Stimulated activated CD8-positive, alpha-beta memory T cell treated with anti-CD3 and anti-CD28 coated beads, Interleukin-15, amount 100 ng/mL, for 48 hours (primary cell): ENCODE data around the gene KRTAP12-1.
"Not testable (repeated sequence)": the region's sequence is repeated elsewhere in the genome, so short reads cannot be mapped to it uniquely, and the experiment has no call there.

Experiments used
- DNase-seq, 2 donors: peaks; one replicate each; pipeline ENCODE4 v3.0.0-alpha.2; 2020; ENCODE audit warnings: low read depth in 2 of 2

Gene KRTAP12-1

DNA sequence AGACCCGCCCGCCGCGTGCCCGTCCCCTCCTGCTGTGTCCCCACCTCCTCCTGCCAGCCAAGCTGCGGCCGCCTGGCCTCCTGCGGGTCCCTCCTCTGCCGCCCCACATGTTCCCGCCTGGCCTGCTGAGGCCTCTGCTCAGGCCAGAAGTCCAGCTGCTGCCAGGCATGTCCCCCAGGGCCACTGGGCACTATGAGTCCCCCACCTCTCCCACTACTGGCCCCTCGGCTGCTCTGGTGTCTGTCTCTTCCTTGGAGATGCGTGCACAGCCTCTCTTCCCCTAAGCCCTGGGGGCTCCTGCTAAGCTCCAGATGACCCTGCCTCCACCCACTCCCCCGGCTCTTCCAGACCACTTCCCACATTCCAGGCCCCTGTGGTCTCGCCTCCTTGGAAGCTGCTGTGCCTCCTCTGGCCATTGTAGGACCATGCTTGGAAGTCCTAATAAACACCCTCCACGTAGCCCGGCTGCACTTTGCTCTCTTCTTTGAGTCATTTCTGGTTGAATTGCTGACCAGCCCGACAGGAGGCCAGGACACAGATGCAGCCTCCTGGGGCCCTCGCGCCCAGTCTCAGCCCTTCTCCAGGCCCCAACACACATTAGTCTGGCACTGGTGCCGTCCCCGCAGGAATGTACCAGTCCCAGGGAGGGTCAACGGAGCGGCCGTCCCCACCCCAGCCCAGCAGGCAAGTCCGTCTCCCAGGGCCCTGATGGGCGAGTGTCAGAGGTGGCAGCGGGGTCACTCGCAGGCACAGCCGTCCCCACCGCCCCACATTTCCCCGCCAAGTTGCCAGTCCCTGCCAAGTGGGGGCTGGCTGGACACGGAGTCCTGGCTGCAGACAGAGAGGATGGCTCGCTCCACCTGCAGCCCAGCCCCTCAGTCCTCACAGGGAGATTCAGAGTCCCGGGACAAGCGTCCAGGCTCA lies 16.1 kb upstream of the KRTAP12-1 start:
- DNase-seq = no peak

DNA sequence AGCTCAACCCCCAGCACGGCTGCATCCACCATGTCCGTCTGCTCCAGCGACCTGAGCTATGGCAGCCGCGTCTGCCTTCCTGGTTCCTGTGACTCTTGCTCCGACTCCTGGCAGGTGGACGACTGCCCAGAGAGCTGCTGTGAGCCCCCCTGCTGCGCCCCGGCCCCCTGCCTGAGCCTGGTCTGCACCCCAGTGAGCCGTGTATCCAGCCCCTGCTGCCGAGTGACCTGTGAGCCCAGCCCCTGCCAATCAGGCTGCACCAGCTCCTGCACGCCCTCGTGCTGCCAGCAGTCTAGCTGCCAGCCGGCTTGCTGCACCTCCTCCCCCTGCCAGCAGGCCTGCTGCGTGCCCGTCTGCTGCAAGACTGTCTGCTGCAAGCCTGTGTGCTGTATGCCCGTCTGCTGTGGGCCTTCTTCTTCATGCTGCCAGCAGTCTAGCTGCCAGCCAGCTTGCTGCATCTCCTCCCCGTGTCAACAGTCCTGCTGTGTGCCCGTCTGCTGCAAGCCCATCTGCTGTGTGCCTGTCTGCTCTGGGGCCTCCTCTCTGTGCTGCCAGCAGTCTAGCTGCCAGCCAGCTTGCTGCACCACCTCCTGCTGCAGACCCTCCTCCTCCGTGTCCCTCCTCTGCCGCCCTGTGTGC lies 15.3 kb upstream of the KRTAP12-1 start, which contains the start of gene KRTAP10-12:
KRTAP10-12 (plus strand) TSS at position 1 of the 639 bp plus-strand sequence; CDS start at position 31, 30 bp downstream.
- DNase-seq = not testable (repeated sequence)

DNA sequence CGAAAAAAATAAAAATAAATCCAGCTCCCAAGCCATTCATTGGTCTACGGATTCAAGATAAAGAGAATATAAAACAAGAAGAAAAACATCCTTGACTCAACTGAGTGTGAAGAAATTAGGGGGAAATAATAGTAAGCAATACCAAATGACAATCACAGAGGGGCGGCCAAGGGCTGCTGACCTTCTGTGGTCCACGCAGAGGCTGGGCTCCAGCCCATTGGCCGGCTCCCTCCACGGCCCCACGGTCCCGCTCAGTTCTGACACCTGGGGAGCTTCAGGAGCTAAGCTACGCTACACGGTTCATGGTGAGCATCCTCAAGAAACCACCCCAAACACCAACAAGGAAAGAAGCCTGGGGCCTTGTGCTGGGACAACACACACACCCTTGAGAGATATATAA lies 14.6 kb upstream of the KRTAP12-1 start:
- no peak for DNase-seq

DNA sequence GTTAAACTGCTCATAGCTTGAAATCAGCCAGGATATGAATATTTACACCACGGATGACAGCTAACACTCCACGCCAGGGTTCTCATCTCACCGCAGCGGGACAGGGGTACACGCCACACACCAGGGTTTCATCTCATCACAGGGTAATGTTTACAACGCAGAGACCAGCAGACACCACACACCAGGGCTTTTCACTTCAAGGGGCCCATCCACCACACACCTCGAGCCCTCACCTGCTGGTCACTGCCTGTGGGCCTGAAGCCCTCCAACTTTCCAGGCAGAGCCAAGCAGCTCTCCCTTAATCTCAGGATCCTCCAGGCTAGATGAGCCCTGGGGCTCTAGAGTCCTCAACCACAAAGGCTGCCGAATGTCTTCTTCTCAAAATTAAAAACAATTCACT lies 13.7 kb upstream of the KRTAP12-1 start:
- DNase-seq = no peak

DNA sequence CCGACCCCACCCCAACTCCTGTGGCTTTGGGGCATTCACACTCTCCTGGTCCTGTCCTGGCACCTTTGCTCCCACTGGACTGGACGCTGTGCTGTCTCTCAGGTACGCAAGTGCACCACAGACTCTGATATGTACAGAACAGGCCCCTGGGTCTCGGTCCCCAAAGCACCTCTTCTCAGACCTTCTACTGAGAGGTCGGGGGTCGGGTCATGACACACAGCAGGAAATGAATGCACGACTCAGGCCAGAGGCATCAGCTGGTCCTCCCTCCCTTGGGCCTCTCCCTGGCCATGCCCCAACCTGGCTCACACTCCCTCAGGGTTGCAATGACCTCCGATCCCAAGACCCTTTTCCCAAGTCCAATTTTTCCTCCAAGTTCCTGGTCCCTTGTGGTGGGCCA lies 13.2 kb upstream of the KRTAP12-1 start:
- DNase-seq = no peak

DNA sequence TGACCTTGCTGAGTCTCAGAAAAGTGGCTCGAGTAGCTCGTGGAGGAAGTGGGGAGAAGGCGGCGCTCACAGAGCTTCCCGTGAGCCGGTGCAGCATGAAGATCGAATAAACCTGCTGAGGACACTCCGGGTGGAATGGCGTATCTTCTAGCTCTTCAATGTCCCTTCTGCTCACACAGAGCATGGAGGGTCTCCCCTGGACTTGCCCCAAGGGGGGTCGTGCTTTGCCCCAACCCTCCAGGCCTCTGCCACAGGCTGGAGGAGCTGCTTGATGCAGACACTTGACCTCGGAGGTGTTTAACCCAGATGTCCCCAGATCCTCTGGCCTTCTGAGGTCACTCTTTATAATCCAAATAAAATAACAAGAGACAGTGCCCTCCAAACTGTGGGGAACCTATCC lies 12.8 kb upstream of the KRTAP12-1 start:
- DNase-seq = no peak

DNA sequence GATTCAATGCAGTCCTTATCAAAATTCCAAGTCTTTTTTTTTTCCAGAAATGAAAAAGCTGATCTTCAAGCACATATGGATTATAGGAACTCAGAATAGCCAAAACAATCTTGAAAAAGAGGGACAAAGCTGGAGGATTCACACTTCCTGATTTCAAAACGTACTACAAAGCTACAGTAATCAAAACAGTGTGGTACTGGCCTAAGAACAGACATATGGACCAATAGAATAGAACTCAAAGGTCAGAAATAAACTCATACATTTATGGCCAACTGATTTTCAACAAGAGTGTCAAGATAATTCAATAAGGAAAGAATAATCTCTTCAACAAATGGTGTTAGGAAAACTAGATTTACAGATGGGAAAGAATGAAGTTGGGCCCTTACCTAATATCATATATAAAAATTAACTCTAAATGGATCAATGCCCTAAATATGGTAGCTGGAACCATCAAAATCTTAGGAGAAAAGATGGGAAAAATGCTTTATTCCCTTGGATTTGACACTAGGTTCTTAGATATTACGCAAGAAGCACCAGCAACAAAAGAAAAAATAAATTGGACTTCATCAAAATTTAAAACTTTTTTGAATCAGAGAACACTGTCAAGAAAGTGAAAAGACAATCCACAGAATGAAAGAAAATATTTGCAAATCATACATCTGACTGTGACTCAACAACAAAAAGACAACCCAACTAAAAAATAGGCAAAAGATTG lies 11.0 kb upstream of the KRTAP12-1 start:
- no peak for DNase-seq

DNA sequence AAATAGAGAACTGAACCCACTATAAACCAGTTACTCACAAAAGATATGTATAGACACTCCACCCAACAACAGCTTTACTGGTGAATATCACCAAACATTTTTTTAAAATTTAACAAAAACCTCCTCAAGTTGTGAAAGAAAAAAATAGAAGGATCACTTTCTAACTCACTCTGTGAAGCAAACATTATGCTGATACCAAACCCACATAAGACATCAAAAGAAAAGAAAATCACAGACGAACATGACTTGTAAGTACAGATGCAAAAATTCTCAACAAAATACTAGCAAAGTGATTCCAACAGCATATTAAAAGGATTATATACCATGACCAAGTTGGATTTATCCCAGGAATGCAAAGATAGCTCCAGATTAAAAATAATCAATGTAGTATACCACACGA lies 9.7 kb upstream of the KRTAP12-1 start:
- no peak for DNase-seq

DNA sequence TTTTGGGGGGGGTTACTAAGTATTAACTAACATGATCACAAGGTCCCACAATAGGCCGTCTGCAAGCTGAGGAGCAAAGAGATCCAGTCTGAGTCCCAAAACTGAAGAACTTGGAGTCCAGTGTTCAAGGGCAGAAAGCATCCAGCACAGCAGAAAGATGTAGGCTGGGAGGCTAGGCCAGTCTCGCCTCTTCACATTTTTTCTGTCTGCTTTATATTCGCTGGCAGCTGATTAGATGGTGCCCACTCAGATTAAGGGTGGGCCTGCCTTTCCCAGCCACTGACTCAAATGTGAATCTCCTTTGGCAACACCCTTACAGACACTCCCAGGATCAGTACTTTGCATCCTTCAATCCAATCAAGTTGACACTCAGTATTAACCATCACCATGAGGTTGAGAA lies 7.8 kb upstream of the KRTAP12-1 start:
- DNase-seq = not testable (repeated sequence)

DNA sequence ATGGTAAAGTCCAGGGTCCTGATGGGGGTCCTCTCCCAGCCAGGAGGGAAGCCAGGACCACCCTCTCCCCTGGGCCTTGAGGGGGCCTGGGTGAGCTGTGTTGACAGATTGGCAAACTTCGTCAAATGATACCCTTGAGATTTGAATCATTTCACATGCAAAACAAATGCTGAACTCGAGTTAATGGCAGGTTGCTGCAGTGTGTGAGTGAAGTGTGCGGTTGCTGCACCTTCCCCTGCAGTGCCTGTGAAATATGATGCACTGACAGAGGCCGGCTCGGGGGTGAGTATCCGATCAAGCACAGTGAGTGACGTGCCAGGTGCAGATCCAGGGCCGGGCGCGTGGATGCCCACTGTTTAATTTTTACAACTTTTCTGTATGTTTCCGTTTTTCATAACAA lies 5.7 kb upstream of the KRTAP12-1 start:
- DNase-seq = no peak

DNA sequence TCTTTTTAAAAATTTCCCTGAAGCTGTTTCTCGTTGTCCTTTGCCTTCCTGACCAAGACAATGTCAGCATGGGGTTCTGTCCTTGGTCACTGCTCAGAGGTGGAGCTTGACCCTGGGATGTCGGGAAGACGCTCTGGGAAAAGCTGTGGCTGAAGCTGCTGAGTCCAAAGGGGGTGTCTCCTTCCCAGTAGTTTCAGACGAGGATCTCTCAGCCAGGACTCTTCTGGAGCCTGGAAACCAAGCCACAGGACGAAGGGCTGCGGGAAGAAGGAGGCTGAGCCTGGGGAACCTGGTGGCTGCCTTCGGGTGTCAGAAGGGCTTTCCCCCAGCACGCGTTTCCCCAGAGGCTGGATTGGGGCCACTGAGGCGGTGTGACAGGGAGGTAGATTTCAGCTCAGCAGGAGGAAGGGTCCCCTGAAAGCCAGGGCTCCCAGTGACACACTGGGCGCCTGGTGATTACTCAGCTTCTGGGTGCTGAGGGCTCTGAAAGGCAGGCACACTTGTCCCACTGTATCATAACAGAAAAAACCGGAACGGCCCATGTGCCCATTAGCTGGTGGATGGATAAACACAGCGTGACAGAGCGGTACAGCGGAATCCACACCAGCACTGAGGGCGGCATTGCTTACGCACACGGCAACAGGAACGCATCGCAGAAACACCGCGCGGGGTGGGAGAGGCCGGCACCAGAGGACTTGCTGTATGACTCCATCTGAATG lies 5.0 kb upstream of the KRTAP12-1 start:
- DNase-seq = no peak

DNA sequence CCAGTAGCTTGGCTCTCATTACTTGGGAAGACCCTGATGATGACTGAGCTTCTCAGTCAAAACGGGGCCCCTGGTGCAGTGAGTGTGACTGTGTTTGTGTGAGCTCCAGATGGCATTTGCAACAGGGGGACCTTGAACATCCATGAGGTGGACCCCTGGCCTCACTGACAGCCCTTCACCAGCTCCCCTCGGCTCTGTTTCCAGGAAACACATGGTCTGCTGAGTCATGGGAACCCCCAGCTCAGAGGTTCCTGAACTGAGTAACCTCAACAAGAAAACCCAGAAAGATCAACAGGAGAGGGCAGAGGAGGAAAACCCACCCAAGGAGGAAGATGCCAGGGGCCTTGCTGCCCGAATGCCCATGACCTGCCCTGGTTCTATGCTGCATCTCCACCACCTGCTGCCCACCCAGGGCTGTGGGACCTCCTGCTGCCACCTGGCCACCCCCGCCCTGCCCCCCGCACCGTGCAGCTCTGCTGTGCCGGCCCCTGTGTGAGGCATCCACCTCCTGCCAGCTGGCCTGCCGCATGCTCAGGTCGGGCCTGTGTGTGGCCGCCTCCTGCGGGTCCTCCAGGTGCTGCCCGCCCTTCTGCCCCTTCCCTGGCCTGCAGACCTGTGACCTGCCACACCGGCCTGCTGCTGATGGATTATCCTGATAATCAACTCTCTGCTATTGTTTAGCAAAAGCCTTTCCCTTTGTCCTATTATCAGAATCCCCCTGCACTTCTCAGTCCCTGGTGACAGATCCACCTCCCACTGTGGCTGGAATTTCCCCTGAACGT lies 4.2 kb upstream of the KRTAP12-1 start:
- no peak for DNase-seq

DNA sequence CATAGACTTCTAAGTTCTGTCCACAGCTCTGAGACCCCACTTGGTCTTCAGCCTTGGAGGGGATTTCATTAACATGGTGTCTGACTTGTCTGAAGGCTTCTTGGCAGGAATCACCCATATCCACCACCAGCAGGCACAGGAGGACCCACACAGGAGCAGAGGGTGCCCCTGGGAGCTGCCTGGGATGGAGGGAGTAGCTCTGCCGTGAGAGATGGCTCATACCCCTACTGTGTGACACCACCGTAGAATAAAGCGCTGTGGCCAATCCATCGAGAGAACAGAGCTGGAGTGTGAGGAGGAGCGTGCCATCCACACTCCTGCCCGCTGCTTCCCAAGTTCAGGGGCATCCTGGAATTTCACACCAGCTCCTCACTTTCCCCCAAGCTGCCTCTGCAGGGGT lies 3.1 kb upstream of the KRTAP12-1 start:
- not testable (repeated sequence) for DNase-seq

DNA sequence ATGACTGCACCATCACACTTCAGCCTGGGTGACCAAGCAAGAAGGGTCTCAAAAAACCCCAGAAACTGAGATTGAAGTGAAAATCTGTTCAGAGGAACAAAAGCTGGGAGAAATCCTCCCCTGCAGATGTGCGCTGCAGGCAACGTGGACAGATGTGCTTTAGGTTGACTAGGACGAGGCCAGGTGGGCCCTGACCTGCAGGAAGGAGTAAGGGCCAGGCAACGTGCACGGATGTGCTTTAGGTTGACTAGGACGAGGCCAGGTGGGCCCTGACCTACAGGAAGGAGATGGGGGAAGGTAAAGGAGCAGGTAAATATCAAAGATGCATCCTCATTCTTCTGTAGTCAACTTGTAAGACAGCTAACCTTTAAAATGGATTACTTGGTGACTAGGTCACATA lies 2.5 kb upstream of the KRTAP12-1 start:
- DNase-seq = no peak

DNA sequence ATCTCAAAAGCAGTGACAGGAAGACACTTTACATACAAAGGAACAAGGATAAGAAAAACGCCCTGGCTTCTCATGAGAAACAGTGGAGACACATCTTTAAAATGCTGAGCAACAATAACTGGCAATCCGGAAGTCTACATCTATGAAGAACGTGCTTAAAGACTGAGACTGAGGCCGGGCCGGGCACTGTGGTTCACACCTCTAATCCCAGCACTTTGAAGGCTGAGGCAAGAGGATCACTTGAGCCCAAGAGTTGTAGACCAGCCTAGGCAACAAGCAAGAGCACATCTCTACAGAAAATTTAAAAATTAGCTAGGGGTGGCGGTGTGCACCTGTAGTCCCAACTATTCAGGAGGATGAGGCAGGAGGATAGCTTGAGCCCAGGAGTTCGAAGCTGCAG lies 2.1 kb upstream of the KRTAP12-1 start:
- DNase-seq = no peak

DNA sequence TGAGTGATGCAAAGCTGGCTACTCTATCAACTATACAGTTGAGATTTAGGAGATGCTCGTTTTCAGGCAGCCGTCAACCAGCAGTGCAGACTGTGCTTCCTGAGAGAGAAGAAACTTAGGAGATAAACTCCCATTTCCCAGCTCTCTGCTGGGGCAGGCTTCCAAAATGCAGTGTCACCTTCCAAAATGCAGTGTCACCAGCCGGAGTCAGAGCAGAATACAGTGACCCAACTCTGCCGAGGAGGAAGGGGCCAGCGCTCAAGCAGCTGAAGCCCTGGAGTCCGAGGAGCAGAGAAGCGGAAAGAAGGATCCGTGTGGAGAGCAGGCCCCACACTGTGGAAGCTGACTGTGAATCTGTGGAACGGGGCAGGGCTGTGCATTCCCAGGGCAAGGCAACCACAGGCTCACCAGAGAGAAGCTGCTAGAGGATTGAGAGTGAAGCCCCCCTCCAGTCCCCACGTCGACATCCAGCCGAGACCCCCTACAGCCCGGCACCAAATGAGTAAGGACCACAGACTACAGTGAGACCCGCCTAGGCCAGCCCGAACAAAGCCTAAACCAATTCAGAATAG lies 703 bp upstream of the KRTAP12-1 start:
- DNase-seq = no peak

DNA sequence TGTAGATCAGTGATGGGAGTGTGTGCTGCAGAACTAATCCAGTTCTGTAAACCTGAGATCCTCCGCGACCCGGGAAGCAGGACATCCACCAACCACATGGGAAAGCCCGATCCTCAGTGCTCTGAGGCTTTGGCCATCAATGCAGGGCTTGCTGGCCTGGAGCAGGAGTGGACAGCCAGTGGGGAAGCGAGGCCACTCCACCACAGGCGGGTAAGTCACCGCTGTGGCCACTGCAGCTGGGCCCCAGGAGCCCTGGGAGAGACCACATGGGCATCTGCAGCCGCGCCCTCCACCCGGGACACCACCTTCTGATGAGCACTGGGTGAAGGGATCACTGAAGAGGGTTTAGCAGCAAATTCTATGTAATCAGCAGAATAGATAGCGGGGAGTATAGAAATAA lies 811 bp downstream of the KRTAP12-1 start:
- DNase-seq = no peak

DNA sequence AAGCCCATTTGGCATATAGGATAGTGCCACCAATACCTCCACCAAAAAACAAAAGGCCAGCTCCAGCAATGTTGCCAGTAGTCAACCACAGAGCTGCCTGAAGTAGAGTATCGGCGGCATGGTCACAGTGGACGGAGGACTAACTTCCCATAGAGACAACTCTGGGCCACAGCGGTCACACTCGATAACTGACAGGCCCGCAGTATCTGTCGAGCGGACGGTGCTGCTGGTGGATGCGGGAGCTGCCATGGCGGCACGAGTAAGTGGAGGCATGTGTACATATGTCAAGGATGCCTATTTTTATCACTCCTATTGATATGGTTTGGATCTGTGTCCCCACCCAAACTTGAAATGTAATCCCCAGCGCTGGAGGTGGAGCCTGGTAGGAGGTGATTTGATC lies 4.1 kb downstream of the KRTAP12-1 start:
- DNase-seq = no peak

DNA sequence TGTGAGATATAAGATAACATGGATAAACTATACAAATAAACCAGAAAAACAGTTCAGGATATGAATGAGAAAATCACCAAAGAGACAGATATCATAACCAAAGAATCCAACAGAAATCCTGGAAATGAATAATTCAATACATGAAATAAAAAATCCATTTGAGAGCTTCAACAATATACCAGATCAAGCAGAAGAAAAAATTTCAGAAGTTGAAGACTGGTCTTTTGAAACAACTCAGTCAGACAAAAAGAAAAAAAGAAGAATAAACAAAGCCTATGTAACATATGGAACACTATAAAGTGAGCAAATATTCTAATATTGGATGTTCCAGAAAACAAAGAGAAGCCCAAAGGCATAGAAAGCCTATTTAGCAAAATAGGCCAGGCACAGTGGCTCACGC lies 10.1 kb downstream of the KRTAP12-1 start:
- no peak for DNase-seq

DNA sequence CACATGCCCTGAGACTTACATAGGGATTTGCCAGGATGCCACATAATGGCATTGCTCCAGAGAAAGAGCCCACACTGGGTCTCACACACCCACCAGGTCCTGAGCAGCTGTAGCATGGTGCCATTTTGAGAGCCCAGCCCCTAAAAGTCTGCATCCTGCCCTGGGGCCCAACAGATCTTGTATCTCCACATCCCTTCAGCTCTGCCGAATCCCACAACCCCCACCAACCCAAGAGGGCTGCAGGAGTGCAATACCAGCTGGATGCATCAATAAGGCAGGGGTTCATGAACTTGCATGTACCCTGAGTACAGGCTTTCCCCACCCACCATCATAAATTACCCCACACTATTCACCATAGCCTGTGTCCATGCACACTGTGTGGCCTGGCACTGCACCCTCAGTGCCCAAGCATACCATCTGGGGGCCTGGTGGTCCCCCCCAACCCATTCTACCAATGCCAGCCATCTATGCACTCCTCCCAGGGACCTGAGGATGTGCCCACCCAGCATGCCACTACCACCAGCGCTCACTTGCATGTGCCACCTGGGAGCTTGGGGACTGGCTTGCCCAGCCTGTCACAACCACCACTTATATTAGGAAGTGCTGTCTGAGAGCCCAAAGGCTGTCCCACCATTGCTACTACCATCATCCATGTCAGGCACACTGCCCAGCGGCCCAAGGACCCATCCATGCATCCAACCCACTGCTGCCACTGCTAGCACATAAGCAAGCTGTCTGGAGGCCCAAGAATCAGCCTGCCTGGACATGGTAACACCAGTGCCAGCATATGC lies 11.1 kb downstream of the KRTAP12-1 start:
- DNase-seq = no peak
